ENCODE measurements around the gene MICAL2. TPM values are rescaled to one million over a fixed set of nuclear protein-coding genes. Genes with fewer than 3 reads are reported as not detected.
A peak's percentile ranks its signal among the peaks of the same experiment; 100 is the strongest.

Gene MICAL2
- total RNA-seq, 1 donor from 2014 or later, result 372 TPM

DNA sequence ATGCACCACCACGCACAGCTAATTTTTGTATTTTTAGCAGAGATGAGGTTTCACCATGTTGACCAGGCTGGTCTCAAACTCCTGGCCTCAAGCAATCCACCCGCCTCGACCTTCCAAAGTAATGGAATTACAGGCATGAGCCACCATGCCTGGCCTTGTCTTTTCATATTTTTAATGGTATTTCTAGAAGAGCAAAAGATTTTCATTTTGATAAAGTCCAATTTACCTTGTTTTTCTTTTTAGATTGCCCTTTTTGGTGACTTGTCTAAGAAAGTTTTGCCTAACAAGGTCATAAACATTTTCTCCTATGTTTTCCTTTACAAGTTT lies 45.5 kb upstream of the MICAL2 start:
- Mint-ChIP-seq H3K27me3 (ENCODE audit: low read depth) (no peaks in the 10 kb centered on the region), H3K36me3 (ENCODE audit: low read depth) (no peaks in the 10 kb centered on the region), H3K9me3 (ENCODE audit: low read depth) (peaks cover 9% of the 10 kb centered on the region), H3K4me3 (ENCODE audit: unreplicated experiment) (no peak overlapping the region), H3K27ac (ENCODE audit: unreplicated experiment) (no peak overlapping the region), H3K4me1 (ENCODE audit: low read depth) (peaks cover 26% of the 10 kb centered on the region)
- TF ChIP-seq, protein P1, sequence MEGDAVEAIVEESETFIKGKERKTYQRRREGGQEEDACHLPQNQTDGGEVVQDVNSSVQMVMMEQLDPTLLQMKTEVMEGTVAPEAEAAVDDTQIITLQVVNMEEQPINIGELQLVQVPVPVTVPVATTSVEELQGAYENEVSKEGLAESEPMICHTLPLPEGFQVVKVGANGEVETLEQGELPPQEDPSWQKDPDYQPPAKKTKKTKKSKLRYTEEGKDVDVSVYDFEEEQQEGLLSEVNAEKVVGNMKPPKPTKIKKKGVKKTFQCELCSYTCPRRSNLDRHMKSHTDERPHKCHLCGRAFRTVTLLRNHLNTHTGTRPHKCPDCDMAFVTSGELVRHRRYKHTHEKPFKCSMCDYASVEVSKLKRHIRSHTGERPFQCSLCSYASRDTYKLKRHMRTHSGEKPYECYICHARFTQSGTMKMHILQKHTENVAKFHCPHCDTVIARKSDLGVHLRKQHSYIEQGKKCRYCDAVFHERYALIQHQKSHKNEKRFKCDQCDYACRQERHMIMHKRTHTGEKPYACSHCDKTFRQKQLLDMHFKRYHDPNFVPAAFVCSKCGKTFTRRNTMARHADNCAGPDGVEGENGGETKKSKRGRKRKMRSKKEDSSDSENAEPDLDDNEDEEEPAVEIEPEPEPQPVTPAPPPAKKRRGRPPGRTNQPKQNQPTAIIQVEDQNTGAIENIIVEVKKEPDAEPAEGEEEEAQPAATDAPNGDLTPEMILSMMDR (IDR thresholded peaks at IDR 0.05), result no peak
- no peak for DNase-seq (ENCODE audit: low spot score)

- no peak for DNase-seq (ENCODE audit: low spot score)
- H3K9me3 Mint-ChIP-seq (ENCODE audit: low read depth), result peaks cover 9% of the 10 kb centered on the region
- no peak overlapping the region for H3K4me3 Mint-ChIP-seq (ENCODE audit: unreplicated experiment)
- H3K4me1 Mint-ChIP-seq (ENCODE audit: low read depth), result peaks cover 26% of the 10 kb centered on the region
- no peaks in the 10 kb centered on the region for H3K27me3 Mint-ChIP-seq (ENCODE audit: low read depth)
- no peaks in the 10 kb centered on the region for H3K36me3 Mint-ChIP-seq (ENCODE audit: low read depth)
- H3K27ac Mint-ChIP-seq (ENCODE audit: unreplicated experiment), result peak overlapping the region; percentile 91
- TF ChIP-seq, protein P1 (IDR thresholded peaks at IDR 0.05), result no peak
Observed at GRCh38 chr11:12066056-12066798, 44.2 kb upstream of the MICAL2 start.

DNA sequence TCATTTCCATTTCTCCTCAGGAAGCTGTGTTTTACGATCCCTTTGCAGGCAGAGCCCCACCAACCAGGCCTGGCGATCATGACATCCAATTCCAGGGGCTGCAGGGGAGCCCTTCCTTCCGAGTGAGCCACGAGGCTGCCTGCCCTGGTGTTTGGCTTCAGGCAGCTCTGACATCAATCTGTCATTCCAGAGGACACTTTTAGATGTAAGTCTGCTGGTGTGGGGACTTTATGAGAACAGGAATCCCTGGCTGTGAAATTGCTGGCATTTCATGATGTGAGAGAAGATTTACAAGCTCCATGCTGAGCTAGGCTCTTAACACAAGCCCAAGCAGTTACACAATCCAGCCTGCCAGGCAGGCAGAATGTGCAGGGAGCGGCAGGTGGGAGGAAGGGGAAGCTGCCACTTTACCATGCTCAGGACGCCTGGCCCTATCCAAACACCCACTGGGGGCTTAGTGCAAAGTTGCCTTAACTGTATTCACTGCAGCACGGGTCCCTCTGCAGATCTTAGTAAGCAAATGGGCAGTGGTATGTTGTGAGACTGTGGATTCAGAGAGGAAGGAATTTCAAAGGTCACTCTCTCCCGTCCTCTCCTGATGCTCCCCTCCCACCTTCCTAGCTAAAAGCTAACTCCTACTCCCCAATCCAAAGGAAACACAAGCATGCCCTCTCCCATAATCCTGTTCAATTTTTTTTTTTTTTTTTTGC lies 43.4 kb upstream of the MICAL2 start:
- H3K27ac Mint-ChIP-seq (ENCODE audit: unreplicated experiment), result peak overlapping the region; percentile 91
- DNase-seq (ENCODE audit: low spot score), result no peak
- H3K4me3 Mint-ChIP-seq (ENCODE audit: unreplicated experiment), result no peak overlapping the region

DNA sequence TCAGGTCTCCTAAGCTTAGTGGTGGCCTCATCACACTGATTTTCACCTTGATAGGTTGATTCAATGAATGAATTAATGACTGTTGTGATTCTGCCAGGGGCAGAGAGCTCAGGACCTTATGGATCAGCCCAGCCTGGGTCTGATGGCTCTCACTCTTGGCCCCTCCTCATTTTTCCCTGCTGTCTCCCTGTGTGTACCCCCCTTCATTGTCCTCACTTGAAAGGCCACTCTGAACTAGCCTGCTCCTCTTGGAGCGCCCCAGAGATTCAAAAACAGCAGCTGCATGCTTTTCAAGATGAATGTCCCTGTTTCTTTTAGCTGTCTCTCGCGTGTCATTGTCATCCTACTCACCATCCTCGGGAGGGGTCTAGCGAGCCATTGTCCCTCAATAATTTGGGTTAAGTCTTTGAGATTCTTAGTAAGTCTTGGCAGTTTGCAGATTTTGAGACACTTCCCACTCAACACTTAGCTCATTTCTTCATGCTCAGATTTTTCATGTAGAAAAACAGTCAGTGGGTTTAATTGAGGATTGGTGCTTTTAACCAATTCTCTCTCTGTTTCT lies 42.5 kb upstream of the MICAL2 start:
- Mint-ChIP-seq H3K36me3 (ENCODE audit: low read depth) (no peaks in the 10 kb centered on the region), H3K4me3 (ENCODE audit: unreplicated experiment) (no peak overlapping the region), H3K4me1 (ENCODE audit: low read depth) (peaks cover 26% of the 10 kb centered on the region), H3K9me3 (ENCODE audit: low read depth) (peaks cover 9% of the 10 kb centered on the region), H3K27me3 (ENCODE audit: low read depth) (no peaks in the 10 kb centered on the region), H3K27ac (ENCODE audit: unreplicated experiment) (no peak overlapping the region)
- TF ChIP-seq, protein P1 (IDR thresholded peaks at IDR 0.05), result no peak
- DNase-seq (ENCODE audit: low spot score), result no peak

More for the DNA sequence above, 43.4 kb upstream of the MICAL2 start:
- no peaks in the 10 kb centered on the region for H3K36me3 Mint-ChIP-seq (ENCODE audit: low read depth)
- H3K27me3 Mint-ChIP-seq (ENCODE audit: low read depth), result no peaks in the 10 kb centered on the region
- H3K9me3 Mint-ChIP-seq (ENCODE audit: low read depth), result peaks cover 9% of the 10 kb centered on the region
- TF ChIP-seq, protein P1 (IDR thresholded peaks at IDR 0.05), result no peak
- H3K4me1 Mint-ChIP-seq (ENCODE audit: low read depth), result peaks cover 26% of the 10 kb centered on the region

- TF ChIP-seq, protein P1 (IDR thresholded peaks at IDR 0.05), result no peak
- Mint-ChIP-seq H3K4me1 (ENCODE audit: low read depth) (peaks cover 26% of the 10 kb centered on the region), H3K27ac (ENCODE audit: unreplicated experiment) (no peak overlapping the region), H3K4me3 (ENCODE audit: unreplicated experiment) (no peak overlapping the region), H3K27me3 (ENCODE audit: low read depth) (no peaks in the 10 kb centered on the region), H3K36me3 (ENCODE audit: low read depth) (no peaks in the 10 kb centered on the region), H3K9me3 (ENCODE audit: low read depth) (peaks cover 6% of the 10 kb centered on the region)
- no peak for DNase-seq (ENCODE audit: low spot score)
Observed at GRCh38 chr11:12069066-12069676, 41.2 kb upstream of the MICAL2 start.
